Tibial nerve (tissue), 4 donors: Measurements from ENCODE around the gene CAPN11.

Source experiments
- EP300 ChIP-seq, 2 donors: sonication (generic); formaldehyde crosslinking; IDR thresholded peaks; one replicate each; pipeline ENCODE4 v1.6.1; 2017; ENCODE audit warnings: antibody characterized with exemption in 2 of 2, mild to moderate bottlenecking in 1 of 2
- POLR2A ChIP-seq, 2 donors: fragments of 450-650 bp; IDR thresholded peaks; one replicate each; pipeline ENCODE4 v1.6.1; 2017; ENCODE audit warnings: antibody characterized with exemption in 2 of 2, mild to moderate bottlenecking in 2 of 2, moderate library complexity in 2 of 2
- TF ChIP-seq, protein P1 (sequence below), 5 experiments: fragments of 200-600 bp in 3 of 5; fragments of 450-650 bp in 2 of 5; sonication (generic) in 3 of 5; IDR thresholded peaks; one replicate each; pipeline ENCODE4 v1.5.1; 2016 to 2019; ENCODE audit warnings: antibody characterized with exemption in 5 of 5, mild to moderate bottlenecking in 3 of 5, moderate library complexity in 2 of 5

DNA sequence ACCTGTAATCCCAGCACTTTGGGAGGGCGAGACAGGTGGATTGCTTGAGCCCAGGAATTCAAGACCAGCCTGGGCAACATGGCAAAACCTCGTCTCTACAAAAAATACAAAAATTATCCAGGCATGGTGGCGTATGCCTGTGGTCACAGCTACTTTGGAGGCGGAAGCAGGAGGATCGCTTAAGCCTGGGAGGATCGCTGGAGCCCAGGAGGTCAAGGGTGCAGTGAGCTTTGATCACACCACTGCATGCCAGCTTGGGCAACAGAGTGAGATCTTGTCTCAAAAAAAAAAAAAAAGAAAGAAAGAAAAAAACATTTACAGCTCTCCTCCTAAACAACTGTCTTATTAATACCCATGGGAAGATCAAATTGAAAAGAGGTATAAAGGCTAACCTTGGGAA is 49.3 kb downstream of the CAPN11 start:
- TF ChIP-seq, protein P1, sequence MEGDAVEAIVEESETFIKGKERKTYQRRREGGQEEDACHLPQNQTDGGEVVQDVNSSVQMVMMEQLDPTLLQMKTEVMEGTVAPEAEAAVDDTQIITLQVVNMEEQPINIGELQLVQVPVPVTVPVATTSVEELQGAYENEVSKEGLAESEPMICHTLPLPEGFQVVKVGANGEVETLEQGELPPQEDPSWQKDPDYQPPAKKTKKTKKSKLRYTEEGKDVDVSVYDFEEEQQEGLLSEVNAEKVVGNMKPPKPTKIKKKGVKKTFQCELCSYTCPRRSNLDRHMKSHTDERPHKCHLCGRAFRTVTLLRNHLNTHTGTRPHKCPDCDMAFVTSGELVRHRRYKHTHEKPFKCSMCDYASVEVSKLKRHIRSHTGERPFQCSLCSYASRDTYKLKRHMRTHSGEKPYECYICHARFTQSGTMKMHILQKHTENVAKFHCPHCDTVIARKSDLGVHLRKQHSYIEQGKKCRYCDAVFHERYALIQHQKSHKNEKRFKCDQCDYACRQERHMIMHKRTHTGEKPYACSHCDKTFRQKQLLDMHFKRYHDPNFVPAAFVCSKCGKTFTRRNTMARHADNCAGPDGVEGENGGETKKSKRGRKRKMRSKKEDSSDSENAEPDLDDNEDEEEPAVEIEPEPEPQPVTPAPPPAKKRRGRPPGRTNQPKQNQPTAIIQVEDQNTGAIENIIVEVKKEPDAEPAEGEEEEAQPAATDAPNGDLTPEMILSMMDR (IDR thresholded peaks at IDR 0.05), result no peak
- TF ChIP-seq POLR2A (IDR thresholded peaks at IDR 0.05) (no peak), EP300 (IDR thresholded peaks at IDR 0.05) (no peak)
